ENCODE measurements around the gene MAGEA11. TPM values are rescaled to one million over a fixed set of nuclear protein-coding genes. Genes with fewer than 3 reads are reported as not detected.
"Not testable (repeated sequence)": the region's sequence is repeated elsewhere in the genome, so short reads cannot be mapped to it uniquely, and the experiment has no call there.

The MAGEA11 gene
- total and polyA plus RNA-seq, 3 experiments from 2014 or later: not detected

- no peaks in the 10 kb centered on the region for H3K36me3 ChIP-seq (ENCODE audit: insufficient read depth, low read length)
- H3K9me3 ChIP-seq (ENCODE audit: low read length): no peaks in the 10 kb centered on the region
- Mint-ChIP-seq H3K9me3 (peaks cover 0 to 7% (median 2%) of the 10 kb centered on the region in 5 donors), H3K27ac (no peak overlapping the region), H3K27me3 (peaks cover 6 to 22% of the 10 kb centered on the region in 2 donors), H3K4me1 (no peaks in the 10 kb centered on the region), H3K4me3 (no peak overlapping the region), H3K36me3 (no peaks in the 10 kb centered on the region)
- H3K4me3 ChIP-seq (ENCODE audit: low read length): no peak overlapping the region
- no peaks in the 10 kb centered on the region for H3K27me3 ChIP-seq (ENCODE audit: insufficient read depth, low read length, poor library complexity, severe bottlenecking)
- POLR2A ChIA-PET: no interaction called here
- no peak overlapping the region for H3K27ac ChIP-seq (ENCODE audit: low read depth, low read length)
- H3K4me1 ChIP-seq (ENCODE audit: insufficient read depth, low read length): no peaks in the 10 kb centered on the region
- CTCF ChIA-PET: no interaction called here
- no peak for DNase-seq
Observed at GRCh38 chrX:149687991-149688390, 23.9 kb upstream of the MAGEA11 start.

GRCh38 chrX:149688552-149688951, 23.3 kb upstream of the MAGEA11 start:
- Histone ChIP-seq H3K9me3 (ENCODE audit: low read length) (no peaks in the 10 kb centered on the region), H3K36me3 (ENCODE audit: insufficient read depth, low read length) (no peaks in the 10 kb centered on the region), H3K27ac (ENCODE audit: low read depth, low read length) (no peak overlapping the region), H3K27me3 (ENCODE audit: insufficient read depth, low read length, poor library complexity, severe bottlenecking) (no peaks in the 10 kb centered on the region), H3K4me1 (ENCODE audit: insufficient read depth, low read length) (no peaks in the 10 kb centered on the region), H3K4me3 (ENCODE audit: low read length) (no peak overlapping the region)
- DNase-seq: no peak
- H3K4me1 Mint-ChIP-seq: no peaks in the 10 kb centered on the region
- H3K4me3 Mint-ChIP-seq: no peak overlapping the region
- no peaks in the 10 kb centered on the region for H3K36me3 Mint-ChIP-seq
- POLR2A ChIA-PET: no interaction called here
- peaks cover 6 to 25% of the 10 kb centered on the region in 2 donors for H3K27me3 Mint-ChIP-seq
- H3K9me3 Mint-ChIP-seq: peaks cover 0 to 10% (median 5%) of the 10 kb centered on the region in 5 donors
- H3K27ac Mint-ChIP-seq: no peak overlapping the region
- CTCF ChIA-PET: no interaction called here

- Histone ChIP-seq H3K9me3 (ENCODE audit: low read length) (no peaks in the 10 kb centered on the region), H3K36me3 (ENCODE audit: insufficient read depth, low read length) (no peaks in the 10 kb centered on the region), H3K27ac (ENCODE audit: low read depth, low read length) (no peak overlapping the region), H3K4me3 (ENCODE audit: low read length) (no peak overlapping the region), H3K4me1 (ENCODE audit: insufficient read depth, low read length) (no peaks in the 10 kb centered on the region), H3K27me3 (ENCODE audit: insufficient read depth, low read length, poor library complexity, severe bottlenecking) (no peaks in the 10 kb centered on the region)
- H3K36me3 Mint-ChIP-seq: no peaks in the 10 kb centered on the region
- no peaks in the 10 kb centered on the region for H3K4me1 Mint-ChIP-seq
- H3K27me3 Mint-ChIP-seq: peaks cover 9 to 27% of the 10 kb centered on the region in 2 donors
- H3K27ac Mint-ChIP-seq: no peak overlapping the region
- ChIA-PET CTCF (no interaction called here), POLR2A (no interaction called here)
- H3K4me3 Mint-ChIP-seq: no peak overlapping the region
- DNase-seq: no peak
- H3K9me3 Mint-ChIP-seq: peaks cover 0 to 13% (median 7%) of the 10 kb centered on the region in 5 donors
Observed at GRCh38 chrX:149691794-149692193, 20.1 kb upstream of the MAGEA11 start.

GRCh38 chrX:149692686-149693272, 19.1 kb upstream of the MAGEA11 start:
- H3K4me1 Mint-ChIP-seq; H3K4me3 Mint-ChIP-seq; H3K27ac ChIP-seq (ENCODE audit: low read depth, low read length); H3K36me3 Mint-ChIP-seq; H3K36me3 ChIP-seq (ENCODE audit: insufficient read depth, low read length); DNase-seq; H3K4me3 ChIP-seq (ENCODE audit: low read length); H3K4me1 ChIP-seq (ENCODE audit: insufficient read depth, low read length); POLR2A ChIA-PET; H3K27me3 ChIP-seq (ENCODE audit: insufficient read depth, low read length, poor library complexity, severe bottlenecking); CTCF ChIA-PET; H3K9me3 ChIP-seq (ENCODE audit: low read length): not testable (repeated sequence)
- Mint-ChIP-seq H3K9me3 (peaks cover 0 to 13% (median 7%) of the 10 kb centered on the region in 5 donors), H3K27me3 (peaks cover 9 to 32% of the 10 kb centered on the region in 2 donors), H3K27ac (peak overlapping the region in 1 of 8 donors; percentile 28)

- H3K4me3 ChIP-seq (ENCODE audit: low read length): no peak overlapping the region
- no peaks in the 10 kb centered on the region for H3K4me1 ChIP-seq (ENCODE audit: insufficient read depth, low read length)
- DNase-seq: no peak
- no peak overlapping the region for H3K4me3 Mint-ChIP-seq
- ChIA-PET CTCF (no interaction called here), POLR2A (no interaction called here)
- no peaks in the 10 kb centered on the region for H3K4me1 Mint-ChIP-seq
- H3K36me3 Mint-ChIP-seq: peaks cover 0 to 5% (median 0%) of the 10 kb centered on the region in 3 donors
- H3K27ac Mint-ChIP-seq: no peak overlapping the region
- H3K27me3 Mint-ChIP-seq: peaks cover 4 to 18% of the 10 kb centered on the region in 2 donors
- H3K9me3 Mint-ChIP-seq: peaks cover 0 to 6% (median 0%) of the 10 kb centered on the region in 5 donors
- H3K27ac ChIP-seq (ENCODE audit: low read depth, low read length): no peak overlapping the region
- no peaks in the 10 kb centered on the region for H3K27me3 ChIP-seq (ENCODE audit: insufficient read depth, low read length, poor library complexity, severe bottlenecking)
- no peaks in the 10 kb centered on the region for H3K36me3 ChIP-seq (ENCODE audit: insufficient read depth, low read length)
- H3K9me3 ChIP-seq (ENCODE audit: low read length): no peaks in the 10 kb centered on the region
Observed at GRCh38 chrX:149699761-149700160, 12.1 kb upstream of the MAGEA11 start.

- ChIA-PET POLR2A (no interaction called here), CTCF (no interaction called here)
- Mint-ChIP-seq H3K27ac (no peak overlapping the region), H3K36me3 (peaks cover 0 to 5% (median 0%) of the 10 kb centered on the region in 3 donors), H3K4me3 (no peak overlapping the region), H3K27me3 (peaks cover 4% of the 10 kb centered on the region in 2 donors), H3K9me3 (peaks cover 0 to 4% (median 0%) of the 10 kb centered on the region in 5 donors), H3K4me1 (no peaks in the 10 kb centered on the region)
- Histone ChIP-seq H3K9me3 (ENCODE audit: low read length) (no peaks in the 10 kb centered on the region), H3K27me3 (ENCODE audit: insufficient read depth, low read length, poor library complexity, severe bottlenecking) (no peaks in the 10 kb centered on the region), H3K36me3 (ENCODE audit: insufficient read depth, low read length) (no peaks in the 10 kb centered on the region), H3K27ac (ENCODE audit: low read depth, low read length) (no peak overlapping the region), H3K4me3 (ENCODE audit: low read length) (no peak overlapping the region), H3K4me1 (ENCODE audit: insufficient read depth, low read length) (no peaks in the 10 kb centered on the region)
- DNase-seq: no peak
Observed at GRCh38 chrX:149704664-149705063, 7.2 kb upstream of the MAGEA11 start.

- H3K4me1 Mint-ChIP-seq: no peaks in the 10 kb centered on the region
- peaks cover 4 to 7% of the 10 kb centered on the region in 2 donors for H3K27me3 Mint-ChIP-seq
- Histone ChIP-seq H3K27ac (ENCODE audit: low read depth, low read length) (no peak overlapping the region), H3K4me3 (ENCODE audit: low read length) (no peak overlapping the region), H3K36me3 (ENCODE audit: insufficient read depth, low read length) (no peaks in the 10 kb centered on the region), H3K4me1 (ENCODE audit: insufficient read depth, low read length) (no peaks in the 10 kb centered on the region), H3K27me3 (ENCODE audit: insufficient read depth, low read length, poor library complexity, severe bottlenecking) (no peaks in the 10 kb centered on the region), H3K9me3 (ENCODE audit: low read length) (no peaks in the 10 kb centered on the region)
- no peaks in the 10 kb centered on the region for H3K36me3 Mint-ChIP-seq
- H3K27ac Mint-ChIP-seq: no peak overlapping the region
- no peak overlapping the region for H3K4me3 Mint-ChIP-seq
- no peaks in the 10 kb centered on the region for H3K9me3 Mint-ChIP-seq
- DNase-seq: no peak
- ChIA-PET POLR2A (no interaction called here), CTCF (no interaction called here)
Observed at GRCh38 chrX:149707147-149707901, 4.5 kb upstream of the MAGEA11 start.

GRCh38 chrX:149712831-149713230, 971 bp downstream of the MAGEA11 start:
- no peak overlapping the region for H3K4me3 Mint-ChIP-seq
- peaks cover 0 to 9% of the 10 kb centered on the region in 2 donors for H3K27me3 Mint-ChIP-seq
- H3K9me3 Mint-ChIP-seq: no peaks in the 10 kb centered on the region
- POLR2A ChIA-PET: no interaction called here
- CTCF ChIA-PET: no interaction called here
- H3K27ac Mint-ChIP-seq: no peak overlapping the region
- no peaks in the 10 kb centered on the region for H3K36me3 ChIP-seq (ENCODE audit: insufficient read depth, low read length)
- H3K27ac ChIP-seq (ENCODE audit: low read depth, low read length): no peak overlapping the region
- H3K36me3 Mint-ChIP-seq: no peaks in the 10 kb centered on the region
- H3K4me3 ChIP-seq (ENCODE audit: low read length): no peak overlapping the region
- DNase-seq: no peak
- no peaks in the 10 kb centered on the region for H3K9me3 ChIP-seq (ENCODE audit: low read length)
- no peaks in the 10 kb centered on the region for H3K4me1 Mint-ChIP-seq
- H3K27me3 ChIP-seq (ENCODE audit: insufficient read depth, low read length, poor library complexity, severe bottlenecking): no peaks in the 10 kb centered on the region
- no peaks in the 10 kb centered on the region for H3K4me1 ChIP-seq (ENCODE audit: insufficient read depth, low read length)
